Activated CD8-positive, alpha-beta T cell treated with anti-CD3 and anti-CD28 coated beads, Interleukin-2, amount 10 ng/mL, durations not matched to agents 7 days and 5 days (primary cell): ENCODE measurements around the gene CTNND2. TPM values are rescaled to one million over a fixed set of nuclear protein-coding genes. Genes with fewer than 3 reads are reported as not detected.

Source experiments
- ATAC-seq: fragments of 150-1000 bp; cut with Tn5 transposase; one replicate; pipeline ENCODE4 v1.10.0; 2021; ENCODE audit warnings: moderate library complexity
- CTCF ChIA-PET: fragments of 350-600 bp; sonication (Branson Sonifier 250); formaldehyde crosslinking; loops from one replicate; lab custom pipeline; 2021; ENCODE audit warnings: antibody characterized with exemption; lab: Charles Lee
- POLR2A ChIA-PET: fragments of 350-600 bp; sonication (Branson Sonifier 250); formaldehyde crosslinking; loops from one replicate; lab custom pipeline; 2021; ENCODE audit warnings: antibody characterized with exemption; lab: Charles Lee
- DNase-seq: peaks from one replicate; pipeline ENCODE4 v3.0.0-alpha.2; 2020
- H3K27ac Mint-ChIP-seq: one replicate; pipeline ENCODE4 v1.8.0; 2021; ENCODE audit warnings: mild to moderate bottlenecking, mixed read lengths
- H3K27me3 Mint-ChIP-seq: one replicate; pipeline ENCODE4 v1.8.0; 2021; ENCODE audit warnings: low read depth, mixed read lengths
- H3K36me3 Mint-ChIP-seq: one replicate; pipeline ENCODE4 v1.8.0; 2021; ENCODE audit warnings: low read depth, mixed read lengths
- H3K4me1 Mint-ChIP-seq: one replicate; pipeline ENCODE4 v1.8.0; 2021; ENCODE audit warnings: low read depth, mixed read lengths
- H3K4me3 Mint-ChIP-seq: one replicate; pipeline ENCODE4 v1.8.0; 2021; ENCODE audit warnings: mild to moderate bottlenecking, mixed read lengths
- H3K9me3 Mint-ChIP-seq: one replicate; pipeline ENCODE4 v1.8.0; 2022; ENCODE audit warnings: mixed read lengths; ENCODE audit not compliant: insufficient read depth
- total RNA-seq, 2 experiments: library from RNA; stranded (reverse); gene quantifications; one replicate each; pipeline ENCODE4 v1.2.3, GENCODE V29; 2021

Gene CTNND2
- total RNA-seq, 2 experiments from 2014 or later: not detected

- ATAC-seq: no peak
- CTCF ChIA-PET: no interaction called here
- DNase-seq: no peak
- H3K27ac Mint-ChIP-seq: no peak overlapping the region
- no peaks in the 10 kb centered on the region for H3K9me3 Mint-ChIP-seq
- H3K4me3 Mint-ChIP-seq: no peak overlapping the region
- no peaks in the 10 kb centered on the region for H3K4me1 Mint-ChIP-seq
- H3K27me3 Mint-ChIP-seq: no peaks in the 10 kb centered on the region
- POLR2A ChIA-PET: no interaction called here
- H3K36me3 Mint-ChIP-seq: no peaks in the 10 kb centered on the region
Observed at GRCh38 chr5:11700391-11700790, 203.9 kb downstream of the CTNND2 start.

- H3K4me3 Mint-ChIP-seq: no peak overlapping the region
- no peaks in the 10 kb centered on the region for H3K9me3 Mint-ChIP-seq
- H3K4me1 Mint-ChIP-seq: no peaks in the 10 kb centered on the region
- H3K36me3 Mint-ChIP-seq: no peaks in the 10 kb centered on the region
- ChIA-PET POLR2A (no interaction called here), CTCF (no interaction called here)
- DNase-seq (no peak), ATAC-seq (no peak)
- H3K27ac Mint-ChIP-seq: no peak overlapping the region
- H3K27me3 Mint-ChIP-seq: no peaks in the 10 kb centered on the region
Observed at GRCh38 chr5:11692636-11693035, 211.6 kb downstream of the CTNND2 start.

- ChIA-PET CTCF (no interaction called here), POLR2A (no interaction called here)
- no peaks in the 10 kb centered on the region for H3K36me3 Mint-ChIP-seq
Observed at GRCh38 chr5:11687498-11687897, 216.7 kb downstream of the CTNND2 start.

GRCh38 chr5:11684607-11685006 is 219.6 kb downstream of the CTNND2 start:
- Mint-ChIP-seq H3K27me3 (no peaks in the 10 kb centered on the region), H3K4me1 (no peaks in the 10 kb centered on the region), H3K4me3 (no peak overlapping the region), H3K36me3 (no peaks in the 10 kb centered on the region), H3K27ac (no peak overlapping the region), H3K9me3 (no peaks in the 10 kb centered on the region)
- CTCF ChIA-PET: no interaction called here
- ATAC-seq (no peak), DNase-seq (no peak)
- POLR2A ChIA-PET: no interaction called here

More at GRCh38 chr5:11687498-11687897, 216.7 kb downstream of the CTNND2 start:
- Mint-ChIP-seq H3K4me3 (no peak overlapping the region), H3K4me1 (no peaks in the 10 kb centered on the region), H3K27me3 (no peaks in the 10 kb centered on the region), H3K9me3 (no peaks in the 10 kb centered on the region), H3K27ac (no peak overlapping the region)
- no peak for DNase-seq
- ATAC-seq: no peak

DNA sequence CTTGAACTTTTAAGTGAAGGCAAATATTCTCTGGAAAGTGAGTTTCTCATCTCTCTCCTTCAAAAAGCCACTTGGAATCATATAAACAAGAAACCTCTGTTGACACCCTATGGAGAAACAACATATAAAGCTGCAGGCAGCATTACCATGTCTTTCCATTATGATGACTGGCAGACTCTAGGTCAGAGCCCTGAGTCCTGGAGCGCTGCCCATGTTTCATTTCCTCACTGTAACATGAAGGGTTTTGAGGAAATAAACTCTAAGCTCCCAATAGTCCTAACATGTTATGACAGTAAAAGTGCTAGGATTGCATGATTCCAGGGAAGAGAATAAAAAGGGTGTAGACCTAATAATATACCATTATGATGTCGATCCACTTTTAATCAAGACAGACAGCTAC is 220.6 kb downstream of the CTNND2 start:
- Mint-ChIP-seq H3K4me1 (no peaks in the 10 kb centered on the region), H3K9me3 (no peaks in the 10 kb centered on the region), H3K4me3 (no peak overlapping the region), H3K27me3 (no peaks in the 10 kb centered on the region), H3K27ac (no peak overlapping the region), H3K36me3 (no peaks in the 10 kb centered on the region)
- DNase-seq: no peak
- CTCF ChIA-PET: interaction anchor here (0.6 kb wide), 1 partner anchor 56 kb away, joined by 3 read pairs; no protein-coding TSS in a partner anchor
- POLR2A ChIA-PET: no interaction called here
- ATAC-seq: no peak

- no peaks in the 10 kb centered on the region for H3K36me3 Mint-ChIP-seq
- H3K27ac Mint-ChIP-seq: no peak overlapping the region
- CTCF ChIA-PET: no interaction called here
- no peaks in the 10 kb centered on the region for H3K9me3 Mint-ChIP-seq
- no peaks in the 10 kb centered on the region for H3K27me3 Mint-ChIP-seq
- POLR2A ChIA-PET: no interaction called here
- ATAC-seq: no peak
- no peak overlapping the region for H3K4me3 Mint-ChIP-seq
- no peak for DNase-seq
- H3K4me1 Mint-ChIP-seq: no peaks in the 10 kb centered on the region
Observed at GRCh38 chr5:11681796-11682195, 222.4 kb downstream of the CTNND2 start.

- ATAC-seq (no peak), DNase-seq (no peak)
- Mint-ChIP-seq H3K27me3 (no peaks in the 10 kb centered on the region), H3K9me3 (no peaks in the 10 kb centered on the region), H3K27ac (no peak overlapping the region), H3K4me3 (no peak overlapping the region), H3K36me3 (no peaks in the 10 kb centered on the region), H3K4me1 (no peaks in the 10 kb centered on the region)
- ChIA-PET POLR2A (no interaction called here), CTCF (no interaction called here)
Observed at GRCh38 chr5:11679676-11680075, 224.6 kb downstream of the CTNND2 start.

DNA sequence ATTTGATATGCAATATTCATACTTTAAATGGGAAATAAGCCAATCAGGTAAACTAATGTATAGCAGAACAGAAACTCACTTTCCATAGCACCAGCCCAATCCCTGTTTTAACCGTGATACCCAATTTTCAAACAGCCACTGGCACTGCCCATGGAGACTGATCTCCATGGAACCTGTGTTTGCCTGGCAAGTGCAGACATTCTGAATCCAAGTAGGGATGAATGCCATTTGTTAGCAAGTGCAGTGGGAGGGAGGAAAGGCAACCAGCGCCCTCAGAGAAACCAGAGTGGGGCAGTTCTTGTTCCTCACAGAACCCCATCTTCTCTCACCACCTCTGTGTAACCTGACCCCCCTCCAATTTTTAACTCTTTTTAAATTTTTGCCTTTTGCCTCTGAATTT is 229.1 kb downstream of the CTNND2 start:
- CTCF ChIA-PET: no interaction called here
- no peak for DNase-seq
- H3K36me3 Mint-ChIP-seq: no peaks in the 10 kb centered on the region
- ATAC-seq: no peak
- no peak overlapping the region for H3K27ac Mint-ChIP-seq
- H3K27me3 Mint-ChIP-seq: no peaks in the 10 kb centered on the region
- no peak overlapping the region for H3K4me3 Mint-ChIP-seq
- POLR2A ChIA-PET: no interaction called here
- no peaks in the 10 kb centered on the region for H3K4me1 Mint-ChIP-seq
- H3K9me3 Mint-ChIP-seq: no peaks in the 10 kb centered on the region

DNA sequence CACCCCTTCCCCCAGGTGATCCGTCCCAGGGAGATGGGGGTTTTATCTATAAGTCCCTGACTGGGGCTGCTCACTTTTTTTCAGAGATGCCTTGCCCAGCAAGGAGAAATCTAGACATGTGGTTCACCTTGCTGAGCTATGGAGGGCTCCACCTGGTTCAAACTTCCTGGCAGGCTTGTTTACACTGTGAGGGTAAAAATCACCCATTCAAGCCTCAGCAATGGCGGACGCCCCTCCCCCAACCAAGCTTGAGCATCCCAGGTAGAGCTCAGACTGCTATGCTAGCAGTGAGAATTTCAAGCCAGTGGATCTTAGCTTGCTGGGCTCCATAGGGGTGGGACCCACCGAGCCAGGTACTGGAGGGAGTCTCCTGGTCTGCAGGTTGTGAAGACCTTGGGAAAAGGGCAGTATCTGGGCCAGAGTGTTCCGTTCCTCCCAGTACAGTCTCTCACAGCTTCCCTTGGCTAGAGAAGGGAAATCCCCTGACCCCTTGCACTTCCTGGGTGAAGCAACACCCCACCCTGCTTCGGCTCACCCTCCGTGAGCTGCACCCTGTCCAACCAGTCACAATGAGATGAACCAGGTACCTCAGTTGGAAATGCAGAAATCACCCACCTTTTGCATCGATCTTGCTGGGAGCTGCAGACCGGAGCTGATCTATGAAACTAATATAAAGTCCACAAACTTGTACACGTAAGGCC is 231.7 kb downstream of the CTNND2 start:
- no peak overlapping the region for H3K4me3 Mint-ChIP-seq
- H3K36me3 Mint-ChIP-seq: no peaks in the 10 kb centered on the region
- H3K27me3 Mint-ChIP-seq: no peaks in the 10 kb centered on the region
- no peak overlapping the region for H3K27ac Mint-ChIP-seq
- ATAC-seq: no peak
- H3K4me1 Mint-ChIP-seq: no peaks in the 10 kb centered on the region
- ChIA-PET CTCF (no interaction called here), POLR2A (no interaction called here)
- no peak for DNase-seq
- no peaks in the 10 kb centered on the region for H3K9me3 Mint-ChIP-seq

GRCh38 chr5:11658376-11658775 is 245.9 kb downstream of the CTNND2 start:
- Mint-ChIP-seq H3K4me3 (no peak overlapping the region), H3K9me3 (no peaks in the 10 kb centered on the region), H3K4me1 (no peaks in the 10 kb centered on the region), H3K36me3 (no peaks in the 10 kb centered on the region), H3K27me3 (no peaks in the 10 kb centered on the region), H3K27ac (no peak overlapping the region)
- ATAC-seq (no peak), DNase-seq (no peak)
- ChIA-PET CTCF (no interaction called here), POLR2A (no interaction called here)

GRCh38 chr5:11656916-11657315 is 247.3 kb downstream of the CTNND2 start:
- Mint-ChIP-seq H3K27ac (no peak overlapping the region), H3K36me3 (no peaks in the 10 kb centered on the region), H3K27me3 (no peaks in the 10 kb centered on the region), H3K9me3 (no peaks in the 10 kb centered on the region), H3K4me1 (no peaks in the 10 kb centered on the region), H3K4me3 (no peak overlapping the region)
- CTCF ChIA-PET: no interaction called here
- DNase-seq: no peak
- ATAC-seq: no peak
- POLR2A ChIA-PET: no interaction called here

GRCh38 chr5:11655681-11656080 is 248.6 kb downstream of the CTNND2 start:
- Mint-ChIP-seq H3K9me3 (no peaks in the 10 kb centered on the region), H3K36me3 (no peaks in the 10 kb centered on the region), H3K4me1 (no peaks in the 10 kb centered on the region), H3K27me3 (no peaks in the 10 kb centered on the region), H3K4me3 (no peak overlapping the region), H3K27ac (no peak overlapping the region)
- DNase-seq (no peak), ATAC-seq (no peak)
- POLR2A ChIA-PET: no interaction called here
- CTCF ChIA-PET: no interaction called here

DNA sequence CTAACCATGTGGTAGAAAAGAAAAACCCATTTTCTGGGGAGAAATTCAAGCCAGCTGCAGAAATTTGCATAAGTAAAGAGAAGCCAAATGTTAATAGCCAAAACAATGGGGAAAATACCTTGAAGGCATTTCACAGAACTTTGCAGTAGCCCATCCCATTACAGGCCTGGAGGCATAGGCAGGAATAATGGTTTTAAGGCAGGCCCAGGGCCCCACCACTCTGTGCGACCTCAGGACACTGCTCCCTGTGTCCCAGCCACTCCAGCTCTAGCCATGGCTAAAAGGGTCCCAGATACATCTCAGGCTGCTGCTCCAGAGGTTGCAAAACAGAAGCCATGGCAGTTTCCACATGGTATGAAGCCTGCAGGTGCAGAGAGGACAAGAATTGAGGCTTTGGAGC is 253.3 kb downstream of the CTNND2 start:
- Mint-ChIP-seq H3K36me3 (no peaks in the 10 kb centered on the region), H3K4me1 (no peaks in the 10 kb centered on the region), H3K9me3 (no peaks in the 10 kb centered on the region), H3K27me3 (no peaks in the 10 kb centered on the region), H3K4me3 (no peak overlapping the region), H3K27ac (no peak overlapping the region)
- ChIA-PET POLR2A (no interaction called here), CTCF (no interaction called here)
- no peak for ATAC-seq
- DNase-seq: no peak
